Measurements from ENCODE around the gene NBDY.
"Not testable (repeated sequence)": the region's sequence is repeated elsewhere in the genome, so short reads cannot be mapped to it uniquely, and the experiment has no call there.

DNA sequence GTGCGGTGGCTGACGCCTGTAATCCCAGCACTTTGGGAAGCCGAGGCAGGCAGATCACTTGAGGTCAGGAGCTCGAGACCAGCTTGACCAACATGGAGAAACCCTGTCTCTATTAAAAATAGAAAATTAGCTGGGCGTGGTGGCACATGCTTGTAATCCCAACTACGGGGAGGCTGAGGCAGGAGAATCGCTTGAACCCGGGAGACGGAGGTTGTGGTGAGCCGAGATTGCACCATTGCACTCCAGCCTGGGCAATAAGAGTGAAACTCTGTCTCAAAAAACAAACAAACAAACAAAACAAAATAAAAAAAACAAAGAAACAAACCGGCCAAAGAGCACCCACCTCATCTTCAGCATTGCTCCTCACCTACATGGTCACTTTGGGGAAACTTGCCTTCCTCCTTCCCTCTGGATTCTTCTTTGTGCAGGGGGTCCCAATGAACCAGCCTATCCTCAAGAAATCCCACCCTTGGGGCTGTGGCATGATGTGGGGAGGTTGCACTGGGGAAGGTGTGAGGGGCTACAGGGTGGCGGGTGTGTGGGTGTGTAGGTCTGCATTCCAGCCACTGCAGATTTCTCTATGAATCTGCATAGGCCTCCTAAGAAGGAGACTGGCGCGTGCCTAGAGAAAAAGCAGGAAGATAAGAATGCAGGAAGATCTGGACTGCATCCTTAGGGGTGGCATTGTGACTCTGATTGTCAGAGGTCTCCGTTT lies 31.5 kb downstream of the NBDY start:
- TF ChIP-seq, protein P1, sequence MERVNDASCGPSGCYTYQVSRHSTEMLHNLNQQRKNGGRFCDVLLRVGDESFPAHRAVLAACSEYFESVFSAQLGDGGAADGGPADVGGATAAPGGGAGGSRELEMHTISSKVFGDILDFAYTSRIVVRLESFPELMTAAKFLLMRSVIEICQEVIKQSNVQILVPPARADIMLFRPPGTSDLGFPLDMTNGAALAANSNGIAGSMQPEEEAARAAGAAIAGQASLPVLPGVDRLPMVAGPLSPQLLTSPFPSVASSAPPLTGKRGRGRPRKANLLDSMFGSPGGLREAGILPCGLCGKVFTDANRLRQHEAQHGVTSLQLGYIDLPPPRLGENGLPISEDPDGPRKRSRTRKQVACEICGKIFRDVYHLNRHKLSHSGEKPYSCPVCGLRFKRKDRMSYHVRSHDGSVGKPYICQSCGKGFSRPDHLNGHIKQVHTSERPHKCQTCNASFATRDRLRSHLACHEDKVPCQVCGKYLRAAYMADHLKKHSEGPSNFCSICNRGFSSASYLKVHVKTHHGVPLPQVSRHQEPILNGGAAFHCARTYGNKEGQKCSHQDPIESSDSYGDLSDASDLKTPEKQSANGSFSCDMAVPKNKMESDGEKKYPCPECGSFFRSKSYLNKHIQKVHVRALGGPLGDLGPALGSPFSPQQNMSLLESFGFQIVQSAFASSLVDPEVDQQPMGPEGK (CRISPR knock-in tag; IDR thresholded peaks at IDR 0.05; ENCODE audit: borderline replicate concordance), result not testable (repeated sequence)
- not testable (repeated sequence) for TF ChIP-seq ZFP3 (CRISPR knock-in tag; IDR thresholded peaks at IDR 0.05); PPARA (CRISPR knock-in tag; IDR thresholded peaks at IDR 0.05; ENCODE audit: borderline replicate concordance); ZNF8 (CRISPR knock-in tag; IDR thresholded peaks at IDR 0.05); RARB (CRISPR knock-in tag; IDR thresholded peaks at IDR 0.05); TOX (CRISPR knock-in tag; IDR thresholded peaks at IDR 0.05; ENCODE audit: borderline replicate concordance); ZFP30 (CRISPR knock-in tag; IDR thresholded peaks at IDR 0.05); ARNTL (CRISPR knock-in tag; IDR thresholded peaks at IDR 0.05; ENCODE audit: borderline replicate concordance, low read depth); ESRRG (CRISPR knock-in tag; IDR thresholded peaks at IDR 0.05); ZC3H10 (CRISPR knock-in tag; IDR thresholded peaks at IDR 0.05); ISL1 (CRISPR knock-in tag; IDR thresholded peaks at IDR 0.05); SNAI2 (CRISPR knock-in tag; IDR thresholded peaks at IDR 0.05)
- TF ChIP-seq, protein P2, sequence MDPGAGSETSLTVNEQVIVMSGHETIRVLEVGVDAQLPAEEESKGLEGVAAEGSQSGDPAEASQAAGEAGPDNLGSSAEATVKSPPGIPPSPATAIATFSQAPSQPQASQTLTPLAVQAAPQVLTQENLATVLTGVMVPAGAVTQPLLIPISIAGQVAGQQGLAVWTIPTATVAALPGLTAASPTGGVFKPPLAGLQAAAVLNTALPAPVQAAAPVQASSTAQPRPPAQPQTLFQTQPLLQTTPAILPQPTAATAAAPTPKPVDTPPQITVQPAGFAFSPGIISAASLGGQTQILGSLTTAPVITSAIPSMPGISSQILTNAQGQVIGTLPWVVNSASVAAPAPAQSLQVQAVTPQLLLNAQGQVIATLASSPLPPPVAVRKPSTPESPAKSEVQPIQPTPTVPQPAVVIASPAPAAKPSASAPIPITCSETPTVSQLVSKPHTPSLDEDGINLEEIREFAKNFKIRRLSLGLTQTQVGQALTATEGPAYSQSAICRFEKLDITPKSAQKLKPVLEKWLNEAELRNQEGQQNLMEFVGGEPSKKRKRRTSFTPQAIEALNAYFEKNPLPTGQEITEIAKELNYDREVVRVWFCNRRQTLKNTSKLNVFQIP (CRISPR knock-in tag; IDR thresholded peaks at IDR 0.05; ENCODE audit: borderline replicate concordance, low read depth), result not testable (repeated sequence)
- TF ChIP-seq, protein P3, sequence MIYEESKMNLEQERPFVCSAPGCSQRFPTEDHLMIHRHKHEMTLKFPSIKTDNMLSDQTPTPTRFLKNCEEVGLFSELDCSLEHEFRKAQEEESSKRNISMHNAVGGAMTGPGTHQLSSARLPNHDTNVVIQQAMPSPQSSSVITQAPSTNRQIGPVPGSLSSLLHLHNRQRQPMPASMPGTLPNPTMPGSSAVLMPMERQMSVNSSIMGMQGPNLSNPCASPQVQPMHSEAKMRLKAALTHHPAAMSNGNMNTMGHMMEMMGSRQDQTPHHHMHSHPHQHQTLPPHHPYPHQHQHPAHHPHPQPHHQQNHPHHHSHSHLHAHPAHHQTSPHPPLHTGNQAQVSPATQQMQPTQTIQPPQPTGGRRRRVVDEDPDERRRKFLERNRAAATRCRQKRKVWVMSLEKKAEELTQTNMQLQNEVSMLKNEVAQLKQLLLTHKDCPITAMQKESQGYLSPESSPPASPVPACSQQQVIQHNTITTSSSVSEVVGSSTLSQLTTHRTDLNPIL (CRISPR knock-in tag; IDR thresholded peaks at IDR 0.05; ENCODE audit: low read depth), result not testable (repeated sequence)
